ENCODE results near the gene NTSR1.

- TF ChIP-seq CTCF (conservative IDR thresholded peaks at IDR 0.05; ENCODE audit: low read depth in 2 of 2), result no peak
- TF ChIP-seq EZH2 (IDR thresholded peaks at IDR 0.05; ENCODE audit: low read depth, unreplicated experiment), result no peak
- no peak for TF ChIP-seq POLR2AphosphoS5 (IDR thresholded peaks at IDR 0.05; ENCODE audit: low read depth)
- no peak for TF ChIP-seq NANOG (IDR thresholded peaks at IDR 0.05; ENCODE audit: borderline replicate concordance)
- peak; percentile 86 for TF ChIP-seq REST (IDR thresholded peaks at IDR 0.05; ENCODE audit: unreplicated experiment)
- TF ChIP-seq EZH2phosphoT487 (IDR thresholded peaks at IDR 0.05; ENCODE audit: unreplicated experiment), result no peak
- no peak for TF ChIP-seq STAT1 (IDR thresholded peaks at IDR 0.05; ENCODE audit: unreplicated experiment)
- TF ChIP-seq ETS1 (IDR thresholded peaks at IDR 0.05), result no peak
- TF ChIP-seq CREB1 (CRISPR knock-in tag; IDR thresholded peaks at IDR 0.05; ENCODE audit: low read depth), result no peak
- TF ChIP-seq JUNB (IDR thresholded peaks at IDR 0.05; ENCODE audit: unreplicated experiment), result no peak
- no peak for TF ChIP-seq ZNF331 (CRISPR knock-in tag; IDR thresholded peaks at IDR 0.05; ENCODE audit: low read depth)
- no peak for TF ChIP-seq ZNF114 (CRISPR knock-in tag; IDR thresholded peaks at IDR 0.05)
These were observed 32.6 kb downstream of the NTSR1 start for GRCh38 chr20:62741191-62741691.

Data from GM23338 (cell line).